Naive B cell (primary cell): ENCODE results near the gene UBE2J2. TPM values are rescaled to one million over a fixed set of nuclear protein-coding genes. Genes with fewer than 3 reads are reported as not detected.

ENCODE experiments used
- ATAC-seq, 2 donors: fragments of 150-1000 bp; cut with Tn5 transposase; 2 replicates each; pipeline ENCODE4 v1.10.0; 2021; ENCODE audit warnings: low read depth in 2 of 2, mild to moderate bottlenecking in 2 of 2, moderate library complexity in 2 of 2
- DNase-seq: peaks from one replicate; pipeline ENCODE4 v3.0.0; 2022
- H3K27ac Mint-ChIP-seq, 6 donors: one replicate each; pipeline ENCODE4 v1.8.0; 2020 to 2022; ENCODE audit warnings: mild to moderate bottlenecking in 6 of 6, mixed read lengths in 6 of 6, moderate library complexity in 5 of 6, inconsistent platforms in 2 of 6
- H3K27me3 Mint-ChIP-seq, 3 donors: one replicate each; pipeline ENCODE4 v1.8.0; 2021 to 2022; ENCODE audit warnings: mixed read lengths in 3 of 3, mild to moderate bottlenecking in 1 of 3
- H3K36me3 Mint-ChIP-seq, 2 donors: one replicate each; pipeline ENCODE4 v1.8.0; 2020 to 2022; ENCODE audit warnings: mixed read lengths in 2 of 2, inconsistent platforms in 1 of 2, mild to moderate bottlenecking in 1 of 2
- H3K4me1 Mint-ChIP-seq, 3 donors: one replicate each; pipeline ENCODE4 v1.8.0; 2020 to 2022; ENCODE audit warnings: mixed read lengths in 3 of 3, inconsistent platforms in 1 of 3, mild to moderate bottlenecking in 1 of 3, moderate library complexity in 1 of 3
- H3K4me3 Mint-ChIP-seq, 8 donors: one replicate each; pipeline ENCODE4 v1.8.0; 2020 to 2022; ENCODE audit warnings: mild to moderate bottlenecking in 8 of 8, mixed read lengths in 8 of 8, moderate library complexity in 8 of 8, inconsistent platforms in 2 of 8
- H3K9me3 Mint-ChIP-seq, 7 donors: one replicate each; pipeline ENCODE4 v1.8.0; 2020 to 2022; ENCODE audit warnings: mixed read lengths in 7 of 7, mild to moderate bottlenecking in 5 of 7, inconsistent platforms in 2 of 7, moderate library complexity in 1 of 7
- polyA plus RNA-seq, 6 donors: library from polyadenylated mRNA; unstranded; fragments of 300-500 nt; fragmentation: Illumina TruSeq; gene quantifications; one replicate each; pipeline ENCODE4 v1.2.3, GENCODE V29; 2021; ENCODE audit warnings: low read depth in 6 of 6

Gene UBE2J2
- polyA plus RNA-seq, 6 donors from 2014 or later = 75.1 to 112 (median 87.4) TPM

DNA sequence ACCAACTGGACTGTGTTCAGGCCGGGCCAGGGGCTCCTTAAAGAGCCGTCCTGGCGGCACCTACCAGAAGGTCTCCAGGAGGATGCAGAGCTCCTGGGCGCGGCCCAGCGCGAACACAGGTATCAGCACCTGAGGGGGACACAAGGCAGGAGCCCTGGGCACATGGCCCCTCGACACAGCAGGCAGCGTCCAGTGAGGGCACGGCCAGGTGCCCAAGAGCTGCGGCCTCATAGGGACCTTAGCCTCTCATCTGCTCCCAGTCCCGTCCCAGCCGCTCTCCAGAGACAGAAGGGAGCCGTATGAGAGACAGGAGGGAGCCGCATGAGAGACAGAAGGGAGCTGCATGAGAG lies 40.6 kb upstream of the UBE2J2 start:
- no peaks in the 10 kb centered on the region for H3K9me3 Mint-ChIP-seq
- ATAC-seq = no peak

DNA sequence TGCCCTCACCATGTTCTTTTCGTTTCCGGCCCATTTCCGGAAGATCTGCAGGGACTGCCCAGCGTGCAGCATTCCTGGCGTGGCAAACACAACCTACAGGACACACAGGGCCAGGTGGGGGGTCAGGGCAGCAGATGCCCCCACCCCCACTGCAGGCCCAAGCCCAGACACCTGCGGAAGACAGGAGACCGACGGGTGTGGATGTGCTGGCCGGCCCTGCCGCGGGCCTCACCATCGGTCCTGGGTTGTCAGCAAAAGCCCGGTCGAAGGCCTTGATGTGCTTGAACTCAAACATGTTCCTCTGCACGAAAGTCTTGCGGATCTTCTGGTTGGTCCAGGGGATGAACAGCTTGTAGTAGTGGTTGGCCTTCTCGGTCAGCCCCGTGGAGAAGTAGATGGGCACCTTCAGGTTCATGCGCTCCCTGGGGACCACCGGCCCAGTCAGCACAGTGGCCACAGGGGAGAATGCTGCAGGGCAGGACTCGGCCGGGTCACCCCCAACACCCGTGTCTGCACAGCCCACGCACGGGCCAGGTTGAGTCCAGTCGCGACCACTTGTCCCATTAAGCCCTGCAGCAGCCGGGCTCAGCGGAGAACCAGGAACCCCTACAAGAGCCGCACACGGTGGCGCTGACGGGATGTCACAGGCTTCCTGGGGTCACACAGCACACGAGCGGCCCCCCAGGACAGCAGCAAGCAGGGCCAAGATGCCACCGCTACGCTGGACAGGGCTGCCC lies 40.0 kb upstream of the UBE2J2 start:
- H3K4me3 Mint-ChIP-seq = peak overlapping the region in 1 of 8 donors; percentile 19
- no peak overlapping the region for H3K27ac Mint-ChIP-seq
- no peaks in the 10 kb centered on the region for H3K9me3 Mint-ChIP-seq
- DNase-seq (no peak), ATAC-seq (no peak)
- no peaks in the 10 kb centered on the region for H3K27me3 Mint-ChIP-seq
- H3K4me1 Mint-ChIP-seq = peaks cover 2 to 5% (median 5%) of the 10 kb centered on the region in 3 donors
- H3K36me3 Mint-ChIP-seq = no peaks in the 10 kb centered on the region

More for the DNA sequence above, 40.6 kb upstream of the UBE2J2 start:
- H3K4me3 Mint-ChIP-seq = no peak overlapping the region
- no peak overlapping the region for H3K27ac Mint-ChIP-seq
- no peak for DNase-seq
- H3K36me3 Mint-ChIP-seq = no peaks in the 10 kb centered on the region
- no peaks in the 10 kb centered on the region for H3K27me3 Mint-ChIP-seq
- peaks cover 4 to 8% (median 5%) of the 10 kb centered on the region in 3 donors for H3K4me1 Mint-ChIP-seq

DNA sequence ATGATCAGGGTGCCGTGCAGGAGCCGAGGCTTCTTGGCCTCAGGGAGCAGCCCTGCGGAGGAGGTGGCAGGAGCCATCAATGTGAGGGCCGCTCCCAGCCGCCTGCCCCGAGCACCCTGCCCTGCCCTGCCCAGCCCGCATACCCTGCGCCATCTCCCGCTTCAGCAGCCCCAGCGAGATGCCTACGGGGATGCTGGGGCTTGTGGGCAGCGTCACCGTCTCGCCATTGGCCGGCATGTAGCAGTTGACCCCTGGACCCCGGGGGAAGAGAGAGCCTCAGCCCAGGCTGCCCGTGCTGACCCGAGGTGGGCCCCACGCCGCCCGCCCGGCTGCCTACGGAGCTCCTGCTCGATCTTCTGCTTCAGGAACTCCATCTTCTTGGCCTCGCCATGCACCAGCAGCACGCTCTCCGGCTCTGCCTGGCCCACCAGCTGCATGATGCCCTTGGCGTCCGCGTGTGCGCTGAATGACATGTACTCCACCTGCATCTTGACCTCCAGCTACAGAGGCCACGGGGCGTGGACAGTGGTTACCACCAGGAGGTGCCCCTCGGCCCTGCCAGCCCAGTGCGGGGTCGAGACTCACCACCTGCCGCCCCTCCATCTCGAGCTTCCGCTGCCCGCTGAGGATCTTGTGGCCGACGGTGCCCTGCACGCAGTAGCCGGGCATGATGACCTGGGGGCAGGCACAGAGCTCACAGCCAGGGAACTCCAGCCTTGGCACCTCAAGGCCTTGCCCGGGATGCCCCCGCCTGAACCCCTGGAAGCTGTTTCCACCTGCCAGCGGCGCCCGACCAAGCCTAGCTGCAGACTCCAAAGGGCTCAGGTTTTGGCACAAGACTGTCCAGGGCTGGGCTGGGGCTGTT lies 39.0 kb upstream of the UBE2J2 start:
- no peak overlapping the region for H3K4me3 Mint-ChIP-seq
- H3K4me1 Mint-ChIP-seq = peaks cover 2 to 5% (median 5%) of the 10 kb centered on the region in 3 donors
- no peaks in the 10 kb centered on the region for H3K27me3 Mint-ChIP-seq
- no peak overlapping the region for H3K27ac Mint-ChIP-seq
- no peaks in the 10 kb centered on the region for H3K36me3 Mint-ChIP-seq
- DNase-seq (no peak), ATAC-seq (no peak)
- no peaks in the 10 kb centered on the region for H3K9me3 Mint-ChIP-seq

DNA sequence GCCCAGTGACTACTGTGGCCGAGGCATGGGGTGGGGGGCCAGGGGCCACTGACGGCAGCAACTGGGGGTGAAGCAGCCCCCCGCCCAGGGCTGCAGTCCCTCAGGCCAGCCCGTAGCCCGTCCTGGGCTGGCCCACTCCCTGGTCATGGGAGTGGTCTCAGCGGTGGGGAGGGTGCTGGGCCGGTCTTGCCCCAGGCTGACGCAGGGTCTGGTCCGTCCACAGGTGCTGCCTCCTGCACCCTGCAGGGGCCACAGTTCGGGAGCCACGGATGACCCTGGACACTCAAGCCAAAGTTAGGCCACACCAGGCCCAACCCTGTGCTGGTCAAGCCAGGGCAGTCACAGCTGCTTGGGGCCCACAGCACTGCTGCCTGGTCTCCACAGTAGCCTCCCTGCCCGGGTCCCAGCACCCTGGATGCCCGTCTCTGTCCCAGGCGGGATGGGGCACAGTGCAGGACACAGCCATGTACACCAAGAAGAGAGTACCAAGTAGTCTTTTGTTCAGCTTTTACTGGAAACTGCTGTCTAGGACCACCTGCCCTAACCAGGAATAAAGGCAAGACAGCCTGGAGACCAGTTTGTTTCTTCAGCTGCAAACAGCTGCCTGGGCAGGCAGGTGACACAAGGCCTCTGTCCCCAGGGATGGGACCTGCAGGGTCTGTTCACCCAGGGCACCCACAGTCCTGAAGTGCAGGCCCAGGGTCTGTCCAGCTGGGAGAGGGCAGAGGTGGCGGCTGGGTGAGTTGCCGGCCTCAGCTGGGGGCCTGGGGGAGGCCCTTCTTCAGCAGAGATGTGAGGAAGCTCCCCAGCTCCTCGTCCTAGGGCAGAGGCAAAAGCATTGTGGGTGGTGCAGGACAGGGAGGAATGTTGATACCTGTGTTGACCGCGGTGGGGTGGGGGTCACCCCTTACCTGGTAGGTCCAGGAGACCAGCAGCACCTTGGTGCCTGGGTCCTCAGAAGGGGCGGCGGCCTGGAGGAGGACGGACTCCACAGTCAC lies 37.8 kb upstream of the UBE2J2 start:
- peak overlapping the region in 3 of 8 donors; percentile 63 to 87 (median 72) for H3K4me3 Mint-ChIP-seq
- H3K36me3 Mint-ChIP-seq = no peaks in the 10 kb centered on the region
- DNase-seq (no peak), ATAC-seq (no peak)
- peaks cover 8 to 14% (median 14%) of the 10 kb centered on the region in 3 donors for H3K4me1 Mint-ChIP-seq
- H3K27ac Mint-ChIP-seq = peak overlapping the region in 1 of 6 donors; percentile 38
- no peaks in the 10 kb centered on the region for H3K27me3 Mint-ChIP-seq
- no peaks in the 10 kb centered on the region for H3K9me3 Mint-ChIP-seq

DNA sequence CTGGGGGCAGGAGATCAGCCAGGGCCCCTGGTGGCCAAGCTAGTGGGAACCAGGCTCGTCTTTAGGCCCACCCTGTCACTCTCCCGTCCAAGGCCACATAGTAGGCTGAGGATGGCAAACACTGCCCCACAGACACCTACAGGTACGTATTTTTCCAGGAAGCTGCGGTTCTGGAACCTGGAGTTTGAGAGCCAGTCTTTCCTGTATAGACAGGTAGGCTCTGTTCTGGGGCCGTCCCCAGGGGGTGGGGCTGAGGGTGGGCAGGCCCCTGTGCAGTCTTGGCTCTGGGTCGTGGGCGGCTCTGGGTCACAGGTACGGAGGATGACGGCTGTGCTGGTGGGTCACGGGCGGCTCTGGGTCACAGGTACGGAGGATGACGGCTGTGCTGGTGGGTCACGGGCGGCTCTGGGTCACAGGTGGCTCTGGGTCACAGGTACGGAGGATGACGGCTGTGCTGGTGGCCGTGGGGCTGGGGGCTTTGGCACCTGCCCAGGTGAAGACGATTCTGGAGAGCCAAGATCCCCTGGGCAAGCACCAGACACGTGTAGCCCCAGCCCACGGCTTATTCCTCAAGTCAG lies 36.9 kb upstream of the UBE2J2 start:
- H3K27ac Mint-ChIP-seq = peak overlapping the region in 2 of 6 donors; percentile 49 to 65
- peaks cover 15 to 23% (median 21%) of the 10 kb centered on the region in 3 donors for H3K4me1 Mint-ChIP-seq
- no peaks in the 10 kb centered on the region for H3K9me3 Mint-ChIP-seq
- H3K36me3 Mint-ChIP-seq = no peaks in the 10 kb centered on the region
- H3K27me3 Mint-ChIP-seq = no peaks in the 10 kb centered on the region
- DNase-seq (no peak), ATAC-seq (no peak)
- peak overlapping the region in 6 of 8 donors; percentile 24 to 87 (median 76) for H3K4me3 Mint-ChIP-seq

DNA sequence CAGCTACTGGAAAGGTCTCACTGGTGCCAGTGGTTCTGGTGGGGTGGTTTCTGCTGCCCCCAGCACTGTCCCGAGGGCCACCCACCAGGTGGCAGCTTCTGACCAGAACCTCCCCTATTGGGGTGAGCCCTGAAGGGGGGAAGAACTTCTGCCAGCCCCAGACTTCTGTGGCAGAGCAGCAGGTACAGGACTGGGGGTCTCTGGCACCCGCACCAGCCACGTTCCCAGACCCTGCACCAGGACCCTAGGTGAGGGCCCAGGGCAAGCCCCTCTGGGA lies 36.4 kb upstream of the UBE2J2 start:
- no peak for DNase-seq
- Mint-ChIP-seq H3K36me3 (no peaks in the 10 kb centered on the region), H3K27ac (no peak overlapping the region), H3K4me1 (peaks cover 18 to 26% (median 20%) of the 10 kb centered on the region in 3 donors), H3K4me3 (peak overlapping the region in 7 of 8 donors; percentile 19 to 89 (median 70)), H3K9me3 (no peaks in the 10 kb centered on the region), H3K27me3 (no peaks in the 10 kb centered on the region)
- no peak for ATAC-seq

DNA sequence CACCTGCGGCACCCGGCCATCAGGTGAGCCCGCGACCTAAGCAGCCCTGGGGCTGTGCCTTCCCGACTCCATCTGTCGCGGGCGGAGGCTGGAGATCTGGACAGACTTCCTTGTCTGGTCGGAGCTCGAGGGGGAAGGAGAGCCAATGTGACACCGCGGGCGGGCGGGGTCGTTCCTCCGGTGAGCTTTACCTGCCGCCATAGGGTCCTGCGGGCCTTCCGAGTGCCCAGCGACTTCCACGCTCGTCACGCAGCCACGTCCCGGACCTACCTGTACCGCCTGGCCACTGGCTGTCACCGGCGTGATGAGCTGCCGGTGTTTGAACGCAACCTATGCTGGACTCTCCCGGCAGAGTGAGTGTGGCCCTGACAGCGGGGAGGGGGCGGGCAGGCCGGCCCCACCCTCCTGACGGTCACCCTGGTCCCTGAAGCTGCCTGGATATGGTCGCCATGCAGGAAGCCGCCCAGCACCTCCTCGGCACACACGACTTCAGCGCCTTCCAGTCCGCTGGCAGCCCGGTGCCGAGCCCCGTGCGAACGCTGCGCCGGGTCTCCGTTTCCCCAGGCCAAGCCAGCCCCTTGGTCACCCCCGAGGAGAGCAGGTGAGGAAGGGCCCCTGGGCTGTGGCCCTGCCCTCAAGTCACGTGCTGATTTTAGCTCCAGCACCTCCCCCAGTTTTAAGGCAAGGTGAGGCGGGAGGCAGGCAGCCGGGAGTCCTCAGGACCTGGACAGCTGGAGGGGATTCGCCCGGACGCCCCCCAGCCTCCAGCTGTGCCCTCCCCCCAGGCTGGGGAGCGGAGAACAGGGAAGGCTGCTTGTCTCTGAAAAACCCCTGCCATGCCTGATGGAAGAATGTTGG lies 35.8 kb upstream of the UBE2J2 start:
- Mint-ChIP-seq H3K9me3 (no peaks in the 10 kb centered on the region), H3K4me1 (peaks cover 18 to 28% (median 20%) of the 10 kb centered on the region in 3 donors), H3K4me3 (peak overlapping the region; percentile 34 to 89 (median 74)), H3K27ac (peak overlapping the region in 3 of 6 donors; percentile 42 to 79 (median 47)), H3K36me3 (no peaks in the 10 kb centered on the region), H3K27me3 (no peaks in the 10 kb centered on the region)
- DNase-seq (no peak), ATAC-seq (no peak)

DNA sequence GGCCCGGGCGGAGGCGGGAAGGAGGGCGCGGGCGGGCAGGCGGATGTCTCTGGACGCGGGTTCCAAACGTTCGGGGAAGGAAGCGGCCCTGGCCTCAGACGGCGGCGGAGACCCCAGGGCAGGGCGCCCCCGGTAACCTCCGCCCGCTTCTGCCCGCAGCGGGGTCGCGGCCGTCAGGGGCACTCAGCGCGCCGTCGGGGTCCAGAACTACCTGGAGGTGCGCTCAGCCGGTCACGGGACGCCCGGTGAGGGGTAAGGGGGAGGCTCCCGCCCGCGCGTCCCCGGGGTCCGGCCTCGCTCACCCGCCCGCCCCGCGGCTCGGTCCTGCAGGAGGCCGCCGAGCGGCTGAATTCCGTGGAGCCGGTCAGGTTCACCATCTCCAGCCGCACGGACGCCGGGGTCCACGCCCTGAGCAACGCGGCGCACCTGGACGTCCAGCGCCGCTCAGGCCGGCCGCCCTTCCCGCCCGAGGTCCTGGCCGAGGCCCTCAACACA lies 35.1 kb upstream of the UBE2J2 start:
- ATAC-seq = no peak
- DNase-seq = no peak
- Mint-ChIP-seq H3K27ac (peak overlapping the region; percentile 70 to 96 (median 86)), H3K9me3 (no peaks in the 10 kb centered on the region), H3K4me1 (peaks cover 19 to 30% (median 20%) of the 10 kb centered on the region in 3 donors), H3K4me3 (peak overlapping the region; percentile 79 to 95 (median 86)), H3K27me3 (no peaks in the 10 kb centered on the region), H3K36me3 (no peaks in the 10 kb centered on the region)

DNA sequence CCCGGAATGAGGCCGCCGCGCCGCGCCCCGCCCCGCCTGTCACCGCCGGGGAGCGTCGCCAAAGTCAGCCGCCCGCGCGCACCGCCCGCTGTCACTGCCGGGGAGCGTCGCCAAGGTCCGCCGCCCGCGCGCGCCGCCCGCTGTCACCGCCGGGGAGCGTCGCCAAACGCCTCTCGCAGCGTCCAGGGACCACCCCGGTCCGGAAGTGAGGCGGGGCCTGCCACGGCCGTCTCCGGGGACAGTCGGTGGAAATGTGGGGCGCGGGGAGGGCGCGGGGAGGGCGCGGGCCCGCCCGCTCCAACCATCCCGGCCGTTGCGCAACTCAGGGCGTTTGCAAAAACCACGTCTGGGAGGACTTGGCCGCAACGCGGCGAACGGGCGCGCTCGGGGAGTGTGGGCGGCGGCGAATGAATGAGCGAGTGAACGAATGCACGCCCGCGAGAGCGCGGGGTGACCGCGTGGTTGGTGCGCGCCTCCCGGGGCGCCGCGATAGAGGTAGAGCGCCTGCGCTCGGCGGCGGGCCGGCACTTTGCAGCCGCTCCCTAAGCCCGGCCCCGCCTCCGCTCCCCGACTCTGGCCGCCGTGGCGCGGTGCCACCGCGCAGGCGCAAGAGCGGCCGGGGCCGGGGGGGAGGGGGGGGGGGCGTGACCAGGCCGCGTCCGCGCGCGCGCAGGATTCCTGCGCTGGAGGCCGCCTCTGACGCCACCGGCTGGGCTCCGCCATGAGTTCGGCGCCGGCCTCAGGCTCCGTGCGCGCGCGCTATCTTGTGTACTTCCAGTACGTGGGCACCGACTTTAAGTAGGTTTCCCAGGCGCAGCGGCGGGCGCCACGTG lies 34.5 kb upstream of the UBE2J2 start, which contains the start of the genes ACAP3 and PUSL1:
Gene ACAP3 (minus strand): TSS at position 8 of the 833 bp plus-strand sequence. CDS start 115 bp downstream, outside the sequence.
Gene PUSL1 (plus strand): TSS at position 675 of the 833 bp plus-strand sequence. CDS start 47 bp downstream, at position 722.
- ATAC-seq (peak; percentile 66 to 71), DNase-seq (peak; percentile 89)
- H3K36me3 Mint-ChIP-seq = no peaks in the 10 kb centered on the region
- no peaks in the 10 kb centered on the region for H3K27me3 Mint-ChIP-seq
- H3K4me1 Mint-ChIP-seq = peaks cover 19 to 30% (median 20%) of the 10 kb centered on the region in 3 donors
- peak within 1 kb of the TSS; percentile 79 to 95 (median 88) for H3K4me3 Mint-ChIP-seq
- peak within 1 kb of the TSS; percentile 81 to 96 (median 91) for H3K27ac Mint-ChIP-seq
- H3K9me3 Mint-ChIP-seq = no peaks in the 10 kb centered on the region

DNA sequence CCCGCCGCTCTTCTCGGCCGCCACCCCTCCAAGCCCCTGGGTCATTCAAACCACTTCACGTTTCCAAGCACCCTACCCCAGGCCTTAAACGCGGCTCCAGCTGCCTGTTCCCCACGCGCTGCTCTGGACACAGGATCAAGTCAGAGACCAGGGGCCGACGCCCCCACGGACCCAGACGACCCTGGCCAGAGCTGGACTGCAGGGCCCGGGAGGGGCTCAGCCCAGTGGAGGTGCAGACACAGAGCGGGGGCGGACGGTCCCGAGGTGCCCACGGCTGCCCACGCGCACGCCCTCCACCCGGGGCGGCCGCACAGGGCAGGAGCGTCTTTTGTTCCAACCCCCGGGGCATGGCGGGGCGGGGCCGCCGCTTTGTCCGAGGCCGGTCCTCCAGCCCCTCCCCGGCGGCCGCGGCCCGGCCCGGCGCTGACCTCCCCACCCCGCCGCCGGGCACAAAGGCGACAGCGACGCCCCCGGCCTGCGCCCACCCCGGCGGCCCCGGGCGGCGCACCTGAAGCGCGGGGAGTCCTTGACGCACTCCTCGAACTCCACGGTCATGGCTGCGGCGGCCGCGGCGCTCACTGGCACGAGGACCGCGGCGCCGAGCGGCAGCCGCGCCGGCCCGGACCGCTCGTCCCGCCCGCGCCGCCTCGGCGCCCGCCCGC lies 33.7 kb upstream of the UBE2J2 start:
- Mint-ChIP-seq H3K9me3 (no peaks in the 10 kb centered on the region), H3K4me1 (peaks cover 19 to 30% (median 20%) of the 10 kb centered on the region in 3 donors), H3K4me3 (peak overlapping the region; percentile 79 to 93 (median 88)), H3K27me3 (no peaks in the 10 kb centered on the region), H3K36me3 (no peaks in the 10 kb centered on the region), H3K27ac (peak overlapping the region in 5 of 6 donors; percentile 81 to 94 (median 86))
- ATAC-seq (no peak), DNase-seq (no peak)
